Astrocyte (in vitro differentiated cells and primary cell): Measurements from ENCODE around the gene KIAA0513. TPM values are rescaled to one million over a fixed set of nuclear protein-coding genes. Genes with fewer than 3 reads are reported as not detected.

Experiments
- DNase-seq: peaks from one replicate; pipeline ENCODE4 v3.0.0-alpha.2; 2010; ENCODE audit warnings: low read depth
- FAIRE-seq: peaks from 2 replicates; lab custom pipeline; 2011; peaks lifted over from hg19 to GRCh38; lab: Jason Lieb, UNC
- H2AFZ ChIP-seq: 2 replicates; pipeline ENCODE4 v1.6.0; 2012; ENCODE audit warnings: low read depth, low read length, inconsistent platforms
- H3K27ac ChIP-seq: 2 replicates; pipeline ENCODE4 v1.5.1; 2011; ENCODE audit warnings: low read depth, low read length, inconsistent platforms
- H3K27me3 ChIP-seq: 2 replicates; pipeline ENCODE4 v1.6.0; 2011; ENCODE audit warnings: low read length, inconsistent platforms; ENCODE audit not compliant: insufficient read depth
- H3K36me3 ChIP-seq: 2 replicates; pipeline ENCODE4 v1.5.1; 2011; ENCODE audit warnings: low read length, inconsistent platforms; ENCODE audit not compliant: insufficient read depth
- H3K4me1 ChIP-seq: 2 replicates; pipeline ENCODE4 v1.5.1; 2011; ENCODE audit warnings: low read length, inconsistent platforms; ENCODE audit not compliant: insufficient read depth
- H3K4me2 ChIP-seq: 2 replicates; pipeline ENCODE4 v1.6.0; 2012; ENCODE audit warnings: low read length, inconsistent platforms
- H3K4me3 ChIP-seq: 2 replicates; pipeline ENCODE4 v1.5.1; 2011; ENCODE audit warnings: low read depth, mild to moderate bottlenecking, low read length, inconsistent platforms; ENCODE audit not compliant: insufficient read depth
- H3K79me2 ChIP-seq: 2 replicates; pipeline ENCODE4 v1.6.0; 2012; ENCODE audit warnings: mild to moderate bottlenecking, low read length, inconsistent platforms; ENCODE audit not compliant: insufficient read depth
- H3K9ac ChIP-seq: 2 replicates; pipeline ENCODE4 v1.6.0; 2012; ENCODE audit warnings: mild to moderate bottlenecking, low read length, inconsistent platforms
- H3K9me3 ChIP-seq: 2 replicates; pipeline ENCODE4 v1.5.1; 2012; ENCODE audit warnings: low read depth, mild to moderate bottlenecking, low read length, inconsistent platforms; ENCODE audit not compliant: insufficient read depth
- H4K20me1 ChIP-seq: 2 replicates; pipeline ENCODE4 v1.6.0; 2012; ENCODE audit warnings: low read length, inconsistent platforms; ENCODE audit not compliant: insufficient read depth
- H3K27ac Mint-ChIP-seq: one replicate; pipeline ENCODE4 v1.8.0; 2021; ENCODE audit warnings: mild to moderate bottlenecking, mixed read lengths; ENCODE audit not compliant: unreplicated experiment
- H3K27me3 Mint-ChIP-seq: one replicate; pipeline ENCODE4 v1.8.0; 2021; ENCODE audit warnings: low read depth, mixed read lengths; ENCODE audit not compliant: unreplicated experiment
- H3K36me3 Mint-ChIP-seq: one replicate; pipeline ENCODE4 v1.8.0; 2021; ENCODE audit warnings: low read depth, mixed read lengths; ENCODE audit not compliant: unreplicated experiment
- H3K4me1 Mint-ChIP-seq: one replicate; pipeline ENCODE4 v1.8.0; 2021; ENCODE audit warnings: low read depth, mixed read lengths; ENCODE audit not compliant: unreplicated experiment
- H3K4me3 Mint-ChIP-seq: one replicate; pipeline ENCODE4 v1.8.0; 2021; ENCODE audit warnings: mild to moderate bottlenecking, moderate library complexity, mixed read lengths; ENCODE audit not compliant: unreplicated experiment
- H3K9me3 Mint-ChIP-seq: one replicate; pipeline ENCODE4 v1.8.0; 2021; ENCODE audit warnings: mild to moderate bottlenecking, mixed read lengths; ENCODE audit not compliant: unreplicated experiment
- EZH2 ChIP-seq: IDR thresholded peaks from 2 replicates; pipeline ENCODE4 v1.6.1; 2012; ENCODE audit warnings: mild to moderate bottlenecking, low read length, inconsistent platforms; ENCODE audit not compliant: insufficient read depth
- total RNA-seq: library from RNA; stranded (reverse); gene quantifications from 2 replicates; pipeline ENCODE4 v1.2.1, GENCODE V29; 2021
- TF ChIP-seq, protein P1 (sequence below): IDR thresholded peaks from 2 replicates; pipeline ENCODE4 v1.5.1; 2011; ENCODE audit warnings: low read depth, mild to moderate bottlenecking, inconsistent platforms, low read length, moderate library complexity; ENCODE audit not compliant: insufficient read depth

KIAA0513 gene
- total RNA-seq, 1 donor from 2014 or later: 7.5 TPM

DNA sequence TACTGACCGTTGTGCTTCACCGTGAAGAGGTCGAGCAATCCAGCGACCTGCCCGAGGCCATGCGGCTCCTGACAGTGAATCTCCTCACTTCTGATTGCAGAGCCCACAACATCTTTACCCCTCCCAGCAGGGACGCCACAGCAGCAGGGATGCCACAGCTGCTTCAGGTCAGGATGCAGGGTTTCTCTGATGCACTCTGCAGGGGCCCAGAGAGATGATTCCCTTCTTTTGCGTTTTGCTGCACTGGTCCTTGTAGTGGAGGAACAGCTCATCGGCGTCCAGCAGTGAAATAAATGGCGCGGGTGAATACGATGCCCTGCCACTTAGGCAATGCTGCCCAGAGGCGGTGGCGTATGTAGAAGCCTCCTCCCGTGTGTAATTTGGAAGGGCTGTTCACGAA, 5.6 kb downstream of the KIAA0513 start:
- no peak for DNase-seq
- Histone ChIP-seq H3K27ac (no peak overlapping the region), H3K9ac (no peak overlapping the region), H3K9me3 (no peaks in the 10 kb centered on the region), H3K4me1 (peaks cover 27% of the 10 kb centered on the region), H3K27me3 (no peaks in the 10 kb centered on the region), H4K20me1 (peaks cover 25% of the 10 kb centered on the region), H3K79me2 (peaks cover 5% of the 10 kb centered on the region), H2AFZ (no peak overlapping the region), H3K36me3 (no peaks in the 10 kb centered on the region), H3K4me3 (no peak overlapping the region), H3K4me2 (no peak overlapping the region)
- Mint-ChIP-seq H3K9me3 (no peaks in the 10 kb centered on the region), H3K36me3 (peaks cover 3% of the 10 kb centered on the region), H3K4me1 (peaks cover 16% of the 10 kb centered on the region), H3K4me3 (no peak overlapping the region), H3K27ac (no peak overlapping the region), H3K27me3 (peaks cover 4% of the 10 kb centered on the region)
- no peak for FAIRE-seq
- TF ChIP-seq, protein P1, sequence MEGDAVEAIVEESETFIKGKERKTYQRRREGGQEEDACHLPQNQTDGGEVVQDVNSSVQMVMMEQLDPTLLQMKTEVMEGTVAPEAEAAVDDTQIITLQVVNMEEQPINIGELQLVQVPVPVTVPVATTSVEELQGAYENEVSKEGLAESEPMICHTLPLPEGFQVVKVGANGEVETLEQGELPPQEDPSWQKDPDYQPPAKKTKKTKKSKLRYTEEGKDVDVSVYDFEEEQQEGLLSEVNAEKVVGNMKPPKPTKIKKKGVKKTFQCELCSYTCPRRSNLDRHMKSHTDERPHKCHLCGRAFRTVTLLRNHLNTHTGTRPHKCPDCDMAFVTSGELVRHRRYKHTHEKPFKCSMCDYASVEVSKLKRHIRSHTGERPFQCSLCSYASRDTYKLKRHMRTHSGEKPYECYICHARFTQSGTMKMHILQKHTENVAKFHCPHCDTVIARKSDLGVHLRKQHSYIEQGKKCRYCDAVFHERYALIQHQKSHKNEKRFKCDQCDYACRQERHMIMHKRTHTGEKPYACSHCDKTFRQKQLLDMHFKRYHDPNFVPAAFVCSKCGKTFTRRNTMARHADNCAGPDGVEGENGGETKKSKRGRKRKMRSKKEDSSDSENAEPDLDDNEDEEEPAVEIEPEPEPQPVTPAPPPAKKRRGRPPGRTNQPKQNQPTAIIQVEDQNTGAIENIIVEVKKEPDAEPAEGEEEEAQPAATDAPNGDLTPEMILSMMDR: no peak
- no peak for TF ChIP-seq EZH2

DNA sequence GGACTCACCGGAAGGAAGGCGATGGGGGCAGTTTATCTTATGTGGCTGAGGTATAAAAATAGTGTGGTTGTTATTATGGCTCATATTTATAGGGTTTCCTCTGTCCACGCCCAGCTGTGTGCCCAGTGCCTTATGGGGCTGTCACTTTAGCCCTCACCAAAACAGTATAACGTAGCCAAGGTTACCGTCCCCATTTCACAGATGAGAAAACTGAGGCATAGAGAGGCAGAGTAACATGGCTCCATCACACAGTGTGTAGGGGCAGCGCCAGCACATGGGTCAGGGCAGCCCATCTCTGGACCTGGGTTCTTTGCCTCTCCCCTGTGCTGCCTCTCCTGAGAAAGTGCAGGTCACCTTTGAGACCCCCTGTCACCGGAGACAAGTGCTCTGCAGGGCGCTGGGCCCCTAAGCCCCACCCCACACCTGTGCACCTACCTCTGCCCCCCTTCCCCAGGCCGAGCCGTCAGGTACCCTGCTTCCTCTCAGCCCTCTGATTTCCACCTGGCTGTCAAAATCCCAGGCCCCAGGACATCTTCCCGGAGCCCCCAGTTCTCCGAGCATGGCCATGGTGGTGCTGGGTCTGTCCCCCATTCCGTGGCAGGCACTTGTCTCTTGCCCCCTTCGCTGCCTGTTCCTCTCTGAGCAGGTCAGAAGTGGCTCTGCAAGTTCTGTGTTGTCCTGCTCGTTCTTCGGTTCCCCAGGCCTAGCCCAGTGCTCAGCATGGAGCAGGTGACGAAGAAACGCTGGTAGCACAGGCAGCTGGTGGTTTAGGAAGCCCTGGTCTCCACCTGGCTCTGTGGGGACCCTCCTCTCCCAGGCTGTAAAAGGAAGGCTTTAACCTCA, 7.2 kb downstream of the KIAA0513 start:
- peaks cover 5% of the 10 kb centered on the region for H3K79me2 ChIP-seq
- no peaks in the 10 kb centered on the region for H3K9me3 ChIP-seq
- H3K9ac ChIP-seq: no peak overlapping the region
- Mint-ChIP-seq H3K27ac (no peak overlapping the region), H3K9me3 (no peaks in the 10 kb centered on the region), H3K36me3 (peaks cover 3% of the 10 kb centered on the region), H3K4me1 (peaks cover 4% of the 10 kb centered on the region), H3K27me3 (peaks cover 4% of the 10 kb centered on the region), H3K4me3 (no peak overlapping the region)
- no peak overlapping the region for H3K4me2 ChIP-seq
- TF ChIP-seq EZH2: no peak
- TF ChIP-seq, protein P1: no peak
- H4K20me1 ChIP-seq: peaks cover 13% of the 10 kb centered on the region
- FAIRE-seq: no peak
- no peak overlapping the region for H2AFZ ChIP-seq
- H3K27me3 ChIP-seq: no peaks in the 10 kb centered on the region
- H3K4me1 ChIP-seq: peaks cover 10% of the 10 kb centered on the region
- no peak overlapping the region for H3K4me3 ChIP-seq
- no peak for DNase-seq
- no peak overlapping the region for H3K27ac ChIP-seq
- no peaks in the 10 kb centered on the region for H3K36me3 ChIP-seq
